GM18868 (cell line): ENCODE results near the gene BACE1.
"Not testable (repeated sequence)": the region's sequence is repeated elsewhere in the genome, so short reads cannot be mapped to it uniquely, and the experiment has no call there.

Experiments used
- ATAC-seq: cut with Tn5 transposase; IDR thresholded peaks from one replicate; pipeline ENCODE4 v1.9.1; 2021; ENCODE audit warnings: mild to moderate bottlenecking, moderate library complexity; ENCODE audit not compliant: unreplicated experiment

The BACE1 gene

DNA sequence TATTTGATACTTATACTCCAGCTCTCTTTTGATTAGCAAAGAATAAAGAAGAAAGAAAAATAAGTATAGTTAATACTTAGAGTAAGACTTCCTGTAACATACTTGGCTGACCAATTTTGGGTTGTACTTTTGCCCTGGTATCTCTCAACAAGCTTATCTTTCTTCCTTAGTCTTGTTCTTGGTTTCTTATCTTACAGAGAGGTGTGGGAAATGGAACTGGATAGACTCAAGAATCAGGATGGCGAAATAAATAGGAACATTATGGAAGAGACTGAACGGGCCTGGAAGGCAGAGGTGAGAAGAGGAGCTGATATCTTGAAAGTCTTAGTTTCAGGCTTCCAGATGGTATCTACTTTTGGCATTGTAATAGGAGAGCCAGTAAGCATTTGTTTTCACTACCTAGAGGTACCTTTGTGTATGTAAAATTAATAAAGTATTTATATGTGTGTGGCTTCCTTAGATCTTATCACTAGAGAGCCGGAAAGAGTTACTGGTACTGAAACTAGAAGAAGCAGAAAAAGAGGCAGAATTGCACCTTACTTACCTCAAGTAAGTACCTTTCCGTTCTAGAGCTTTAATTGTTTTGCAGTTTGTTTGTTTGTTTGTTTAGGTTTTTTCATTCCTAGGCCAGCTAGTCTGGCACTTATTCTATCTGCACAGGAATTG is 36.2 kb downstream of the BACE1 start:
- ATAC-seq = no peak

DNA sequence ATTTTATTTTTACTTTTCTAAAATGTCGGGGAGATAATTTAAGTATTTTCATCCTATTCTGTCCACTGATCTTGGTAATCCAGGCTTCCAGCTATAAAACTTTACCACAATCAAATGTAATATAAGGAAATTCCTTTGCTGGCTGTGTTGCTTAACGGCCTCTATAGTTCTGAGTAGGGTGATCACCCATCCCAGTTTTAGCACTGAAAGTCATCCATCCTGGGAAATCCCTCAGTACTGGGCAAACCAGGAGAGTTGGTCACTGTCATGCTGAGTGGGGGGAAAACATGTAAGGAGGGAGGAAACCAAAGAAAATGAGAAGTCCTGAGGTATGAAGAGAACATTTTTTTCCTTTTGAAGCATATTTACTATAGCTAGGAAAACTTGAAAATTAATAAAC is 37.7 kb downstream of the BACE1 start:
- no peak for ATAC-seq

GRCh38 chr11:117273550-117274289 is 42.3 kb downstream of the BACE1 start:
- no peak for ATAC-seq

DNA sequence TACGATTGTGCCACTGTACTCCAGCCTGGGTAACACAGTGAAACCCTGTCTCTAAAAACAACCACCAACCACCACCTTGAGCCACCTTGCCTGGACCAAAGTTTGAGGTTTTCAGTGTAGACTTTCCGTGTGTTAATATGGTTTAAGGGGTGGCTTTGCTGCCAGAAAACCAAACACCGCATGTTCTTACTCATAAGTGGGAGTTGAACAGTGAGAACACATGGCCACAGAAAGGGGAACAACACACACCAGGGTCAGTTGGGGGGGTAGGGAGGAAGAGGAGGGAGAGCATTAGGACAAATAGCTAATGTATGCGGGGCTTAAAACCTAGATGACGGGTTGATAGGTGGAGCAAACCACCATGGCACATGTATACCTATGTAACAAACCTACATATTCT is 43.9 kb downstream of the BACE1 start:
- not testable (repeated sequence) for ATAC-seq

DNA sequence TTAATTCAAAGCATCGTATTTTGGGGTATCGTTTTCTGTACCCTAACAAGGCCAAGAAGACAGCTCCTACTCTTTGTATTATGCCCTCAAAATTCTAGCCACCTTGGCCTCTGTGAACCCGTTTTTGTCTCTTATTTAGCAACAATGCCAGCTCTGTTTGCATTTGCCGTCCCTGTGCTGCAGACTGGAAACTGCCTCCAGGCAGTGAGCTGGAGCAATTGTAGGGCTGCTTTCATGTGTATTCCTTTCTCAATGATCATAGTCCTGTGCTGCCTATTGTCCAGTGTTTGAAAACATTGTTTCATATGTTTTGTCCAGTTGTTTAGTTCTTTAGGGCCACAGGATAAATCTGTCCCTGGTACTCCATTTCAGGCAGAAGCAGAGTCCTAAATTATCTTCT is 44.8 kb downstream of the BACE1 start:
- ATAC-seq = no peak

- no peak for ATAC-seq
Observed at GRCh38 chr11:117269856-117270255, 46.2 kb downstream of the BACE1 start.

- no peak for ATAC-seq
Observed at GRCh38 chr11:117265745-117266144, 50.3 kb downstream of the BACE1 start.

- not testable (repeated sequence) for ATAC-seq
Observed at GRCh38 chr11:117264624-117265323, 51.3 kb downstream of the BACE1 start.

- no peak for ATAC-seq
Observed at GRCh38 chr11:117259417-117259816, 56.6 kb downstream of the BACE1 start.

DNA sequence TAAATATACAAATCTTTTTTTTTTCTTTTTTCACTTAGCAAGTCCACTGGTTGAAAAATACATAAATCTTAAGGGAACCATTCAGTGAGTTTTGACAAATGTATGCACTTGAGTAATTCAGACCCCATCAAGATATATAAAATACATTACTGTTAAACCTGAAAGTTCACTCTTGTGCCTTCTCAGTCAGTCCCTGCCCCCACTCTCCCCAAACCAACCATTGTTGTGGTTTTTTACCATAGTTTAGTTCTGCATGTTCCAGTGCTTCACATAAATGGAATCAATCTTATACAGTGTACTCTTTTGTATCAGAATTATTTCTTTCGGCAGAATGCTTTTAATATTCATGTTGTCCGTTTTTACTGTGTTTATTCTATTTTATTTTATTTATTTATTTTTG is 57.5 kb downstream of the BACE1 start:
- ATAC-seq = no peak

DNA sequence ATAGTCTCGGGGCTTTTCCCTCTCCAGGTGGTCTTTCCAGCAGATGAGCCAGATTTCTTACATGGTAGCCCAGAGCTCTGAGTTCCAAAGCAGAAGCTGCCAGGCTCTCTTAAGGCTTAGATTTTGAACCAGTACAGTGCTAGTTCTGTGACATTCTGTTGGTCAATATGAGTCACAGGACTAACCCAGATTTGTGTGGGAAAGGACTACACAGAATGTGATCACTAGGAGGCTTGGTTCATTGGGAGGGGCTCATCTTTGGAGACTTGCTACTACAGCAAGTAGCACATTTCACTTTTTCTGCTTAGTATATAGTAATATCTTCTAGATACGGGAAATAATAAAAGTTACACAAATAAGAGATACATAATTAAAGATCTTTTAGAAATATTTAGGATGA is 59.5 kb downstream of the BACE1 start:
- no peak for ATAC-seq

DNA sequence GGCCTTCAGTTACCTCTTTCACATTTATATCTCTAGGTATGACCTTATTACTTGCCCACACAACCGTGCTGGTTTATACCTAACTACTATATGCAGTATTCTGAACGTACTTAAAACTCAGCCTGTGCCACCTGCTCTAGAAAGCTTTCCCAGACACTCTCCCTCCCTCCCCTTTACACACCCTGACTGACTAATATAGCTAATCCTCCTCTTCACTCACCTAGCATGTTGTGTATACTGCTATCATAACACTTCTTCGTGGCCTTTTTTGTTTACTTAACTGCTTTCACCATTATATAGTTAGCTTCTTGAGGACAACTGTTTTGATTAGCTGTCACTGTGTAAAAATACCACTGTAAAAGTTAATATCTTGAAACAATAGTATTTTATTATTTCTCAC is 60.1 kb downstream of the BACE1 start:
- no peak for ATAC-seq

DNA sequence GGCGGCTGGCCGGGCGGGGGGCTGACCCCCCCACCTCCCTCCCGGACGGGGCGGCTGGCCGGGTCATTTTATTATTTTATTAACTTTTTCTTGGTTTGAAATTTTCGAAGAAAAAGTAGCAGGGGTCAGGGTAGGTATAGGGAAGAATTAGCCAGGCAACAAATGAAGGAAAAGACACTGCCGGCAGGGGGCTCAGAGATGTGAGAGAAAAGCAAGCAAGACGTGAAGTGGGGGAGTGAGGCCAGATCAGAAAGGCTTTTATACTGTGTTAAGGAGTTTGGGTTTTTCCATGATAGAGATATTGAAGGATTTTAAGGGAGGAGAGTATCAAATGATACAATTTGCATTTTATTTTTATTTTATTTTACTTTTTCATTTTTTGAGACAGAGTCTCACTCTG is 64.5 kb downstream of the BACE1 start:
- ATAC-seq = no peak

- ATAC-seq = no peak
Observed at GRCh38 chr11:117249571-117249970, 66.5 kb downstream of the BACE1 start.

- ATAC-seq = no peak
Observed at GRCh38 chr11:117248341-117248740, 67.7 kb downstream of the BACE1 start.

GRCh38 chr11:117239295-117239694 is 76.8 kb downstream of the BACE1 start:
- ATAC-seq = no peak

GRCh38 chr11:117238221-117238620 is 77.8 kb downstream of the BACE1 start:
- ATAC-seq = no peak
